ENCODE results near the gene PRKAR1A.

DNA sequence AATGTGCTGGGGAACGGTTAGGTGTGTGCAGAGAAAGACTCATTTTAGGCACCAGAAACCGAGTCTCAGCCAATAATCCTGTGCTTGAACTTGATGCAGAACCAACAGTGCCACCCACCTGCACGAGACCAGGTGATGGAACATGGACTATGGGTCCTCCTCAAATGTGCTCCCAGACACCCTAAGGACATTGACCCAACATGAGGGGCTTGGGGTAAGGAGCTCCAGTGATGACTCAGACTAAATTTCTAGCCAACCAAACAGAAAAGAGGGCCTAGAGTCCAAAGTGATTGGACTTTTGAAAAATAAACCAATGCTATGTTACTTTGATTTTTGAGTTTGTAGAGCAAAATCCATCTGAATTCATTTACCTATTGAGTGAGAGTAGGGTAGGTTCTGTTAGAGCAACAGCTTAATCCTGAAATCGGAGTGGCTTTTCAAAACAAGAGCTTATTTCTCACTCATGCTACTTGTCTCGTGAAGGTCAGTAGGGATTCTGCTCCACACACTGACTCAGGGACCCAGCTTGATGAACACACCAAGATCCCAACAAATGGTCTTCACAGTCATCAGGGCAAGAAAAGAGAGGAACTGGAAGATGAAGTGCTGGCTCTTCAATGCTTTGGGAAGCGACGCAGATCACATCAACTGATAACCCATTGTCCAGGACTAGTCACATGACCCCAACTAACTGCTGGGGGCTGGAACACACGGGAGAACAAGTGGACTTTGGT lies 67.1 kb downstream of the PRKAR1A start:
- TF ChIP-seq, protein P1, sequence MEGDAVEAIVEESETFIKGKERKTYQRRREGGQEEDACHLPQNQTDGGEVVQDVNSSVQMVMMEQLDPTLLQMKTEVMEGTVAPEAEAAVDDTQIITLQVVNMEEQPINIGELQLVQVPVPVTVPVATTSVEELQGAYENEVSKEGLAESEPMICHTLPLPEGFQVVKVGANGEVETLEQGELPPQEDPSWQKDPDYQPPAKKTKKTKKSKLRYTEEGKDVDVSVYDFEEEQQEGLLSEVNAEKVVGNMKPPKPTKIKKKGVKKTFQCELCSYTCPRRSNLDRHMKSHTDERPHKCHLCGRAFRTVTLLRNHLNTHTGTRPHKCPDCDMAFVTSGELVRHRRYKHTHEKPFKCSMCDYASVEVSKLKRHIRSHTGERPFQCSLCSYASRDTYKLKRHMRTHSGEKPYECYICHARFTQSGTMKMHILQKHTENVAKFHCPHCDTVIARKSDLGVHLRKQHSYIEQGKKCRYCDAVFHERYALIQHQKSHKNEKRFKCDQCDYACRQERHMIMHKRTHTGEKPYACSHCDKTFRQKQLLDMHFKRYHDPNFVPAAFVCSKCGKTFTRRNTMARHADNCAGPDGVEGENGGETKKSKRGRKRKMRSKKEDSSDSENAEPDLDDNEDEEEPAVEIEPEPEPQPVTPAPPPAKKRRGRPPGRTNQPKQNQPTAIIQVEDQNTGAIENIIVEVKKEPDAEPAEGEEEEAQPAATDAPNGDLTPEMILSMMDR (IDR thresholded peaks at IDR 0.05), result no peak
- no peak for TF ChIP-seq POLR2A (IDR thresholded peaks at IDR 0.05)

All from suprapubic skin (tissue), 3 donors.